ENCODE data around the gene GPR35. TPM values are rescaled to one million over a fixed set of nuclear protein-coding genes. Genes with fewer than 3 reads are reported as not detected.
"Not testable (repeated sequence)": the region's sequence is repeated elsewhere in the genome, so short reads cannot be mapped to it uniquely, and the experiment has no call there.

GPR35 gene
- total RNA-seq, 1 donor from 2014 or later, result 1.9 TPM

GRCh38 chr2:240648650-240649275 is 23.5 kb downstream of the GPR35 start:
- Mint-ChIP-seq H3K4me3 (ENCODE audit: unreplicated experiment) (no peak overlapping the region), H3K27ac (ENCODE audit: unreplicated experiment) (no peak overlapping the region), H3K27me3 (ENCODE audit: low read depth) (peaks cover 65% of the 10 kb centered on the region), H3K4me1 (ENCODE audit: low read depth) (no peaks in the 10 kb centered on the region), H3K9me3 (ENCODE audit: low read depth) (no peaks in the 10 kb centered on the region), H3K36me3 (ENCODE audit: low read depth) (no peaks in the 10 kb centered on the region)
- DNase-seq (ENCODE audit: low spot score), result no peak
- TF ChIP-seq, protein P1, sequence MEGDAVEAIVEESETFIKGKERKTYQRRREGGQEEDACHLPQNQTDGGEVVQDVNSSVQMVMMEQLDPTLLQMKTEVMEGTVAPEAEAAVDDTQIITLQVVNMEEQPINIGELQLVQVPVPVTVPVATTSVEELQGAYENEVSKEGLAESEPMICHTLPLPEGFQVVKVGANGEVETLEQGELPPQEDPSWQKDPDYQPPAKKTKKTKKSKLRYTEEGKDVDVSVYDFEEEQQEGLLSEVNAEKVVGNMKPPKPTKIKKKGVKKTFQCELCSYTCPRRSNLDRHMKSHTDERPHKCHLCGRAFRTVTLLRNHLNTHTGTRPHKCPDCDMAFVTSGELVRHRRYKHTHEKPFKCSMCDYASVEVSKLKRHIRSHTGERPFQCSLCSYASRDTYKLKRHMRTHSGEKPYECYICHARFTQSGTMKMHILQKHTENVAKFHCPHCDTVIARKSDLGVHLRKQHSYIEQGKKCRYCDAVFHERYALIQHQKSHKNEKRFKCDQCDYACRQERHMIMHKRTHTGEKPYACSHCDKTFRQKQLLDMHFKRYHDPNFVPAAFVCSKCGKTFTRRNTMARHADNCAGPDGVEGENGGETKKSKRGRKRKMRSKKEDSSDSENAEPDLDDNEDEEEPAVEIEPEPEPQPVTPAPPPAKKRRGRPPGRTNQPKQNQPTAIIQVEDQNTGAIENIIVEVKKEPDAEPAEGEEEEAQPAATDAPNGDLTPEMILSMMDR (IDR thresholded peaks at IDR 0.05), result no peak

- Mint-ChIP-seq H3K9me3 (ENCODE audit: low read depth) (no peaks in the 10 kb centered on the region), H3K27me3 (ENCODE audit: low read depth) (peaks cover 62% of the 10 kb centered on the region), H3K27ac (ENCODE audit: unreplicated experiment) (no peak overlapping the region), H3K4me3 (ENCODE audit: unreplicated experiment) (no peak overlapping the region), H3K4me1 (ENCODE audit: low read depth) (no peaks in the 10 kb centered on the region), H3K36me3 (ENCODE audit: low read depth) (no peaks in the 10 kb centered on the region)
- DNase-seq (ENCODE audit: low spot score), result no peak
- TF ChIP-seq, protein P1 (IDR thresholded peaks at IDR 0.05), result no peak
Observed at GRCh38 chr2:240649331-240649730, 24.1 kb downstream of the GPR35 start.

GRCh38 chr2:240650254-240650965 is 25.1 kb downstream of the GPR35 start:
- Mint-ChIP-seq H3K27ac (ENCODE audit: unreplicated experiment) (no peak overlapping the region), H3K27me3 (ENCODE audit: low read depth) (peaks cover 71% of the 10 kb centered on the region), H3K4me1 (ENCODE audit: low read depth) (no peaks in the 10 kb centered on the region), H3K4me3 (ENCODE audit: unreplicated experiment) (no peak overlapping the region), H3K36me3 (ENCODE audit: low read depth) (no peaks in the 10 kb centered on the region), H3K9me3 (ENCODE audit: low read depth) (peaks cover 2% of the 10 kb centered on the region)
- DNase-seq (ENCODE audit: low spot score), result no peak
- TF ChIP-seq, protein P1 (IDR thresholded peaks at IDR 0.05), result no peak

DNA sequence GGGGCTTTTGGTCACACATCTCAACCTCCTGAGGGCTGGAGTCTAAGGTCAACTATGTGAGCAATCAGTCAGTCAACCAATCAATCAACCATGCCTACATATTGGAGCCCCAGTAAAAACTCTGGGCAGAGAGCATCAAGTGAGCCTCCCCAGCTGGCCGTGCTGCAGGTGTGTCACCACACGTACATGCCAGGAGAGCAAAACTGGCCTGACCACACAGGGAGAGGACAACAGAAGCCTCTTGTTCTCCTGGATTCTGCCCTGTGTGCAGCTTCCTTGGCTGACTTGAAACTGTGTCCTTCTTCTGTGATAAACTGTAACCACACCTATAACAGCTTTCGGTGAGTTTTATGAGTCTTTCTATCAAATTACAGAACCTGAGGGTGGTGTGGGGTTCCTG is 25.9 kb downstream of the GPR35 start:
- TF ChIP-seq, protein P1 (IDR thresholded peaks at IDR 0.05), result no peak
- no peaks in the 10 kb centered on the region for H3K4me1 Mint-ChIP-seq (ENCODE audit: low read depth)
- H3K27ac Mint-ChIP-seq (ENCODE audit: unreplicated experiment), result no peak overlapping the region
- no peak overlapping the region for H3K4me3 Mint-ChIP-seq (ENCODE audit: unreplicated experiment)
- H3K9me3 Mint-ChIP-seq (ENCODE audit: low read depth), result peaks cover 2% of the 10 kb centered on the region
- DNase-seq (ENCODE audit: low spot score), result no peak
- peaks cover 66% of the 10 kb centered on the region for H3K27me3 Mint-ChIP-seq (ENCODE audit: low read depth)
- no peaks in the 10 kb centered on the region for H3K36me3 Mint-ChIP-seq (ENCODE audit: low read depth)

DNA sequence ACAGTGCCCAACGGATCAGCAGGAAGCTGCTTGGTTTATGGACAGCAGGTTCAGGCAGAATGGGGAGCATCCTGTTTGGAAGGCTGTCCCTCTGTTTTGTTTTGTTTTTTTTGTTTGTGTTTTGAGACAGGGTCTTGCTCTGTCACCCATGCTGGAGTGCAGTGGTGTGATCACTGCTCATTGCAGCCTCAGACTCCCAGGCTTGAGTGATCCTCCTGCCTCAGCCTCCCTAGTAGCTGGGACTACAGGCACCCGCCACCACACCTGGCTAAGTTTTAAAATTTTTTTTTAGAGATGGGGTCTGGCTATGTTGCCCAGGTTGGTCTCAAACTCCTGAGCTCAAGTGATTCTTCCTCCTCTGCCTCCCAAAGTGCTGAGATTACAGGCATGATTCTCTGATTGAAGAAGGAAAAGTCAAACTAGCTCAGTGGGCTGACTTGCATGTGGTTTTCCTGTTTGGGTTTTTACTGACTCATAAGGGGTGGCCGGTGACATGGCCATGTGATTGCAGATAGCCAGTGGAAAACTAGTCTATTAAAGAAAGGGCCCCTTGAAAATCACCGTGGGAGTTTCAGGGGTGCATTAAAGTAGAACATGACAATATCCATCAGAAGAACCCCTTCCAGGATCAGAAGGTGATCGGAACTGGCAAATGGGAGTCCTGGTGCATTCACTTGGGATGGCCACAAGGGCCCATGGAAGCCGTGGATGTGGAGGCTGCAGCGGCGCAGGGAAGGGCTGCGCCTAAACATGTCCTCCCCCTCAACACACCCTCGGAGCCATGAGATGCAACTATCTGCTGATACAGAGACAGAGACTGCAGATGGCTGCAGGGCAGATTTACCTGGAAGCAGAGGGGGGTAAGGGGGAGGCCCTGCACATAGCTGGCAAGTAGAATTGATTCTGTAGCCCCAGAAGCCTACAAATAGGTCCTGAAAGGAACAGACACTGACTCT is 30.9 kb downstream of the GPR35 start:
- Mint-ChIP-seq H3K9me3 (ENCODE audit: low read depth) (peaks cover 2% of the 10 kb centered on the region), H3K27me3 (ENCODE audit: low read depth) (peaks cover 65% of the 10 kb centered on the region), H3K4me3 (ENCODE audit: unreplicated experiment) (no peak overlapping the region), H3K36me3 (ENCODE audit: low read depth) (no peaks in the 10 kb centered on the region), H3K4me1 (ENCODE audit: low read depth) (no peaks in the 10 kb centered on the region), H3K27ac (ENCODE audit: unreplicated experiment) (no peak overlapping the region)
- TF ChIP-seq, protein P1 (IDR thresholded peaks at IDR 0.05), result no peak
- DNase-seq (ENCODE audit: low spot score), result no peak

DNA sequence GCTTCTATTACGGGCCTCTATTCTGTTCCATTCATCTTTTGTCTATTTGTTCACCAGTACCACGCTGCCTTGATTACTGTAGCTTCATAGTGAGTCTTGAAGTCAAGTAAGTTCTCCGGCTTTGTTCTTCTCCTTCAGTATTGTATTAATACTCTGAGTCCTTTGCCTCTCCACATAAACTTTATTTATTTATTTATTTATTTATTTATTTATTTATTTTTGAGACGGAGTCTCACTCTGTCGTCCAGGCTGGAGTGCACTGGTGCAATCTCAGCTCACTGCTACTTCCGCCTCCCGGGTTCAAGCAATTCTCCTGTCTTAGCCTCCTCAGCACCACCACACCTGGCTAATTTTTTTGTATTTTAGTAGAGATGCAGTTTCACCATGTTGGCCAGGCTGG is 34.6 kb downstream of the GPR35 start:
- H3K4me3 Mint-ChIP-seq (ENCODE audit: unreplicated experiment); H3K27ac Mint-ChIP-seq (ENCODE audit: unreplicated experiment); H3K9me3 Mint-ChIP-seq (ENCODE audit: low read depth); DNase-seq (ENCODE audit: low spot score); H3K36me3 Mint-ChIP-seq (ENCODE audit: low read depth); H3K4me1 Mint-ChIP-seq (ENCODE audit: low read depth): not testable (repeated sequence)
- peaks cover 48% of the 10 kb centered on the region for H3K27me3 Mint-ChIP-seq (ENCODE audit: low read depth)
